Caco-2 (cell line): Measurements from ENCODE around the gene UBE2F. TPM values are rescaled to one million over a fixed set of nuclear protein-coding genes. Genes with fewer than 3 reads are reported as not detected.

Experiments
- BruUV-seq: library from RNA; stranded (reverse); fragments of 400-500 nt; replicated peaks from 2 replicates; lab custom pipeline; 2021; lab: Mats Ljungman, UMichigan
- CTCF ChIA-PET: fragments of 300-600 bp; sonication (Branson Sonifier 250); formaldehyde crosslinking; loops from one replicate; lab custom pipeline; 2022; ENCODE audit warnings: antibody characterized with exemption; lab: Charles Lee
- POLR2A ChIA-PET: fragments of 300-600 bp; sonication (Branson Sonifier 250); formaldehyde crosslinking; loops from one replicate; lab custom pipeline; 2022; ENCODE audit warnings: antibody characterized with exemption; lab: Charles Lee
- DNase-seq, 2 experiments: peaks; one replicate each; pipeline versions ENCODE4 v3.0.0 to v3.0.0-alpha.2; 2020 to 2022
- H3K27me3 ChIP-seq: replicated peaks from 2 replicates; pipeline ENCODE4 v1.6.0; 2011; ENCODE audit warnings: low read length; ENCODE audit not compliant: control insufficient read depth, insufficient read depth
- H3K36me3 ChIP-seq: 2 replicates; pipeline ENCODE4 v1.5.1; 2011; ENCODE audit warnings: low read length; ENCODE audit not compliant: control insufficient read depth, insufficient read depth
- H3K4me1 ChIP-seq: fragments of 250-450 bp; sonication (Bioruptor Pico); 2 replicates; pipeline ENCODE4 v1.5.1; 2020; ENCODE audit warnings: mild to moderate bottlenecking
- H3K4me3 ChIP-seq: 2 replicates; pipeline ENCODE4 v1.5.1; 2011; ENCODE audit warnings: low read depth, mild to moderate bottlenecking, control low read depth, low read length
- H3K9me3 ChIP-seq: fragments of 250-450 bp; sonication (Bioruptor Pico); 2 replicates; pipeline ENCODE4 v1.5.1; 2020; ENCODE audit warnings: mild to moderate bottlenecking, moderate library complexity
- H3K27ac Mint-ChIP-seq: one replicate; pipeline ENCODE4 v1.8.0; 2022; ENCODE audit warnings: mixed read lengths; ENCODE audit not compliant: unreplicated experiment
- H3K27me3 Mint-ChIP-seq: one replicate; pipeline ENCODE4 v1.8.0; 2022; ENCODE audit warnings: mixed read lengths; ENCODE audit not compliant: insufficient read depth, unreplicated experiment
- H3K36me3 Mint-ChIP-seq: one replicate; pipeline ENCODE4 v1.8.0; 2022; ENCODE audit warnings: mild to moderate bottlenecking, mixed read lengths; ENCODE audit not compliant: insufficient read depth, unreplicated experiment
- H3K4me1 Mint-ChIP-seq: one replicate; pipeline ENCODE4 v1.8.0; 2022; ENCODE audit warnings: low read depth, mixed read lengths; ENCODE audit not compliant: unreplicated experiment
- H3K4me3 Mint-ChIP-seq: one replicate; pipeline ENCODE4 v1.8.0; 2022; ENCODE audit warnings: mild to moderate bottlenecking, moderate library complexity, mixed read lengths; ENCODE audit not compliant: unreplicated experiment
- H3K9me3 Mint-ChIP-seq: one replicate; pipeline ENCODE4 v1.8.0; 2022; ENCODE audit warnings: mixed read lengths; ENCODE audit not compliant: unreplicated experiment
- CTCF ChIP-seq, 2 experiments: fragments of 200-600 bp in 1 of 2; IDR thresholded peaks; 1 replicate in 1 of 2; 2 replicates in 1 of 2; pipeline versions ENCODE4 v1.5.1 to v1.8.0; 2011 to 2022; ENCODE audit warnings: antibody characterized with exemption in 1 of 2, control low read depth in 1 of 2, inconsistent platforms in 1 of 2, low read depth in 1 of 2, low read length in 1 of 2, mild to moderate bottlenecking in 1 of 2, moderate library complexity in 1 of 2; ENCODE audit not compliant: insufficient read depth in 1 of 2, severe bottlenecking in 1 of 2, unreplicated experiment in 1 of 2
- intact Hi-C: fragments of 100-400 bp; cut with micrococcal nuclease; formaldehyde crosslinking; loops from one replicate; pipeline ENCODE4 v1.10.0; 2022; ENCODE audit not compliant: unreplicated experiment
- total RNA-seq: library from RNA; stranded (reverse); gene quantifications from 2 replicates; pipeline ENCODE4 v1.2.3, GENCODE V29; 2022

The UBE2F gene
- total RNA-seq, 1 experiment from 2014 or later: 38.9 TPM

GRCh38 chr2:237923481-237924163 is 43.2 kb upstream of the UBE2F start:
- TF ChIP-seq CTCF (IDR thresholded peaks at IDR 0.05; ENCODE audit: insufficient read depth in 1 of 2, low read depth in 1 of 2, low read length in 1 of 2, severe bottlenecking in 1 of 2, unreplicated experiment in 1 of 2): peak; percentile 67 to 86
- ChIA-PET POLR2A (no interaction called here), CTCF (interaction anchor here (0.8 kb wide), 1 partner anchor 91 kb away, joined by 5 read pairs; no protein-coding TSS in a partner anchor)
- Histone ChIP-seq H3K9me3 (no peaks in the 10 kb centered on the region), H3K4me1 (no peaks in the 10 kb centered on the region), H3K27me3 (no peaks in the 10 kb centered on the region), H3K4me3 (peak overlapping the region; percentile 16), H3K36me3 (no peaks in the 10 kb centered on the region)
- H3K9me3 Mint-ChIP-seq: no peaks in the 10 kb centered on the region
- H3K27me3 Mint-ChIP-seq: no peaks in the 10 kb centered on the region
- H3K4me3 Mint-ChIP-seq: peak overlapping the region; percentile 23
- no peaks in the 10 kb centered on the region for H3K36me3 Mint-ChIP-seq
- H3K27ac Mint-ChIP-seq: no peak overlapping the region
- intact Hi-C loops: loop anchor here (1.0 kb wide), 2 partner anchors 43 to 65 kb away; no protein-coding TSS in a partner anchor
- no TSS peak for BruUV-seq
- peak; percentile 49 to 84 for DNase-seq
- H3K4me1 Mint-ChIP-seq: peaks cover 7% of the 10 kb centered on the region

- H3K9me3 ChIP-seq: no peaks in the 10 kb centered on the region
- CTCF ChIA-PET: no interaction called here
- Mint-ChIP-seq H3K4me1 (peaks cover 7% of the 10 kb centered on the region), H3K36me3 (no peaks in the 10 kb centered on the region), H3K4me3 (peak overlapping the region; percentile 23), H3K27ac (no peak overlapping the region), H3K9me3 (no peaks in the 10 kb centered on the region), H3K27me3 (no peaks in the 10 kb centered on the region)
- no peak for DNase-seq
- H3K4me1 ChIP-seq: no peaks in the 10 kb centered on the region
- BruUV-seq: no TSS peak
- TF ChIP-seq CTCF (IDR thresholded peaks at IDR 0.05; ENCODE audit: insufficient read depth in 1 of 2, low read depth in 1 of 2, low read length in 1 of 2, severe bottlenecking in 1 of 2, unreplicated experiment in 1 of 2): no peak
- H3K27me3 ChIP-seq: no peaks in the 10 kb centered on the region
- H3K36me3 ChIP-seq: no peaks in the 10 kb centered on the region
- no peak overlapping the region for H3K4me3 ChIP-seq
- POLR2A ChIA-PET: no interaction called here
- intact Hi-C loops: no loop called here
Observed at GRCh38 chr2:237924164-237924534, 42.7 kb upstream of the UBE2F start.

- intact Hi-C loops: no loop called here
- no peak overlapping the region for H3K27ac Mint-ChIP-seq
- Histone ChIP-seq H3K4me1 (no peaks in the 10 kb centered on the region), H3K9me3 (no peaks in the 10 kb centered on the region), H3K36me3 (no peaks in the 10 kb centered on the region), H3K27me3 (no peaks in the 10 kb centered on the region), H3K4me3 (no peak overlapping the region)
- H3K4me1 Mint-ChIP-seq: peaks cover 7% of the 10 kb centered on the region
- DNase-seq: no peak
- no TSS peak for BruUV-seq
- H3K36me3 Mint-ChIP-seq: no peaks in the 10 kb centered on the region
- H3K27me3 Mint-ChIP-seq: no peaks in the 10 kb centered on the region
- TF ChIP-seq CTCF (IDR thresholded peaks at IDR 0.05; ENCODE audit: insufficient read depth in 1 of 2, low read depth in 1 of 2, low read length in 1 of 2, severe bottlenecking in 1 of 2, unreplicated experiment in 1 of 2): no peak
- CTCF ChIA-PET: no interaction called here
- no peak overlapping the region for H3K4me3 Mint-ChIP-seq
- peaks cover 7% of the 10 kb centered on the region for H3K9me3 Mint-ChIP-seq
- POLR2A ChIA-PET: no interaction called here
Observed at GRCh38 chr2:237927135-237927534, 39.7 kb upstream of the UBE2F start.
